Femur (tissue), 1 donor: ENCODE data around the gene ARFGAP3.

Experiments used
- DNase-seq: peaks from one replicate; pipeline ENCODE4 v3.0.0-alpha.2; 2017

The ARFGAP3 gene, protein sequence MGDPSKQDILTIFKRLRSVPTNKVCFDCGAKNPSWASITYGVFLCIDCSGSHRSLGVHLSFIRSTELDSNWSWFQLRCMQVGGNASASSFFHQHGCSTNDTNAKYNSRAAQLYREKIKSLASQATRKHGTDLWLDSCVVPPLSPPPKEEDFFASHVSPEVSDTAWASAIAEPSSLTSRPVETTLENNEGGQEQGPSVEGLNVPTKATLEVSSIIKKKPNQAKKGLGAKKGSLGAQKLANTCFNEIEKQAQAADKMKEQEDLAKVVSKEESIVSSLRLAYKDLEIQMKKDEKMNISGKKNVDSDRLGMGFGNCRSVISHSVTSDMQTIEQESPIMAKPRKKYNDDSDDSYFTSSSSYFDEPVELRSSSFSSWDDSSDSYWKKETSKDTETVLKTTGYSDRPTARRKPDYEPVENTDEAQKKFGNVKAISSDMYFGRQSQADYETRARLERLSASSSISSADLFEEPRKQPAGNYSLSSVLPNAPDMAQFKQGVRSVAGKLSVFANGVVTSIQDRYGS

DNA sequence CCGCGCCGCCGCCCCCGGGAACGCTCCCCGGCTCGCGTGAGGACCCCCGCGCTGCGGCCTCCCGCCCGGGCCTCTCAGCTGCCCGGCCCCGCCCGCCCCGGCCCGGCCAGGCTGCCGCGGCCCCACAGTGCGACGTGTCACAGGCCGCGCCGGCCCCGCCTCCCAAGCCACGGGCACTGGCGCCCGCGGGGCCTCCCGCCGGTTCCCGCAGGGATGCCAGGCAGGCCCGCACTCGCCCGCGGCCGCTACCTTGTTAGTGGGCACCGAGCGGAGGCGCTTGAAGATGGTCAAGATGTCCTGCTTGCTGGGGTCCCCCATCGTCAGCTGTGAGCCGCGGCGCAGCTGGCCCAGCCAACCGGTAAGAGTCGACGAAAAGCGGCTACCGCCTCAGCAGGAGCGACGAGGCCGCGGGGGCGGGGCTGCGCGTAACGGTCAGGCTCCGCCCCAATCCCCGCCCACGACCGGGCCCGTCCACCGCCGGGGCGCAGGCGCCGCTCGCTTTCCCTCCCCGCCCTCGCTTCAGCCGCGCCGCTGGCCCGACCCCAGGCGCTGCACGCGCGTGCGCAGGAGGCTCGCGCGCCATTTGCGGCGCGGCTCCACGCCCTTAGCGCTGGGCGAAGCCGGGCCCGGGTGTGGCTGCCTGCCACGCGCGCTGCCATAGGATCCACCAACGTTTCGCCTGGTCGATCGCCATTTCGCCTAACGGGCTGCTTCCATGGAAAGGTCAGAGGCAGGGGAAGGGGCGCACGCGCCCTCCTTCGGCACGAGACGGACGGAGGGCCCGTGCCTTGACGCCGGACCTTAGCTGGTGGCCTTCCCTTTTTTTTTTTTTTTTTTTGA lies at the start of gene ARFGAP3:
Gene ARFGAP3 (minus strand): TSS at position 409 of the 840 bp plus-strand sequence. CDS start 91 bp downstream, at position 318.
- peak; percentile 97 for DNase-seq

DNA sequence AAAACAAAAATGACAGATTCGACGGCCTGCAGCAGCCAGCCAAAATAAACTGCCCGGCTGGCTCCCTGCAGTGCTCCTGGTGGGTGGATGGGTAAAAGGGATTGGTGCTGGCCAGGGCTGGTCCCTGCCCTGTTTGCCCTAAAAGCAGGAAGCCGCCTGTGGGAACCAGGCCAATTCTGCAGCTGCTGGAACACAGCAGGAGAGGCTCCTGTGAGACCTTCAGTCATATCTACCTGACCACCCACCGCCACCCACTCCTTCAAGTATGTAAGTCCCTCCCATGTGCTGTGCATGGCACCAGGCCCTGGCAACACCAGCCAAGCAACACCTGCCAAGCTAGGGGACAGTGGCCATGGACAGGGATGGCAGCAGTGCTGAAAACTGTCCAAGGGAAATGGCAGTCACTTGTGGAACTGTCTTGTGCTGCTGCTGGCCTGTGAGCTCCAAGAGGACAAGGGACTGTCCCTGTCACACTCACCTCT lies 48.7 kb upstream of the ARFGAP3 start:
- DNase-seq: no peak

DNA sequence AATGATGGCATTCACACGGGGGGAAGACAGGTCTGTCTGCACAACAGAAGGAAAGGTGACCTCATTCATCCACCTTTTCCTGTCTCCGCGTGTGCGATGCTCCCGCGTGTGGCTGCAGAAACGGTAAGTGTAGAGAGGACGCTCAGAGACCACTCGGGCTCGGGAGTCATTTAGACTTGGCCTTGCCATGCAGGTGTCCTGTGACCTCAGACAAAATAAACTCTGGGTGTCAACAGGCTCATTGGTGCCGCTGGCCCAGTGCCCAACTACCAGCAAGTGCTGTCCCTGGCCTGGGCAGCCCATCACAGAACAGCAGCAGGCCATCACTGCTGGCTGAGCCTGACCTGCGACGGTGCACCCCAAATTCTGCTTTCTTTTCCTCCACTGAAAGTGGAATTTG lies 48.1 kb upstream of the ARFGAP3 start:
- no peak for DNase-seq

DNA sequence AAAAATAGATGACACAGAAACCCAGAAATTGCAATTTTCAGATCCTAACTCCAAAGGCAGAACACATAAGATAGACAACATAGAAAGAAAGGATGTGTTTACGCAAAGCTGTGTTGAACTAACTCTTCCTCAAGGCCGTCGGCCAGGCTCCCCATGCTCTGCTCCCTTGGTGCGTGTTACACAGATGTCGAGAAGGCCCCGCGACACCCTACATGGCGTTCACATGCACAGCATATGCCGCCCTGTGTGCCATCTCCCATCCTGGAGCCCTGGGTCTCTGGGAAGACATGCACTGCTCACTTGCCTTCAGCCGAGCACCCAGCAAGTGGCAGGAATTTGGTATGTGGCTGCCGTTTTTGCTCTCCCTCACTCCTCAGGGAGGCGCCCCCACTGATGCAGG lies 47.0 kb upstream of the ARFGAP3 start:
- DNase-seq: no peak

DNA sequence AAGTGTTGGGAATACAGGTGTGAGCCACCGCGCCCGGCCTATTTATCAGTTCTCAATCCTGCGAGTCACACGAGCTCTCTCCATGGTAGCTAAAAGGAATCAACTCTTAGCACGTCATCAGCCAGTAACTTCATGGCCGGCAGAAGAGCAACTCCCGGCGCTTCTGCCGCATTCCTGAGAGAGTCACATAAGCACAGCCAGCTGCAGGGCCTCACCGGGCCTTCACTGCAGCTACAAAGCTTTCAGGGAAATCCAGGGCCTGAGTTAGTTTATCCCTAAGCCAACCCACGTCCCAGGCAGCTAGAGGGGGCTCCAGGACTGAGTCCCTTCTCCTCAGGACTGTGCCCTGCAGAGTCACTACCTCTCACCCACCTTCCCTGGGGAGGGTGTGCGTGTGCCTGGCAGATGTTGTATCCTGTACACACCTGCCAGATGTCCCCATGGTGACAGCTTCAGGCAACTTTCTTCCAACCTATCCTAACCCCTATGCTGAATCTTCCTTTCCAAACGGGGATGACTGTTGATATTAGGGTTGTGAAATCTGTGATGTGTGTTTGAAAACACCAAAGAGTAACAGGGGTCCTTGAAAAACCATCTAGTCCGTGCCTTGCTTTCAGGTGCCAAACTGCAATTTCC lies 45.9 kb upstream of the ARFGAP3 start:
- peak; percentile 63 for DNase-seq

DNA sequence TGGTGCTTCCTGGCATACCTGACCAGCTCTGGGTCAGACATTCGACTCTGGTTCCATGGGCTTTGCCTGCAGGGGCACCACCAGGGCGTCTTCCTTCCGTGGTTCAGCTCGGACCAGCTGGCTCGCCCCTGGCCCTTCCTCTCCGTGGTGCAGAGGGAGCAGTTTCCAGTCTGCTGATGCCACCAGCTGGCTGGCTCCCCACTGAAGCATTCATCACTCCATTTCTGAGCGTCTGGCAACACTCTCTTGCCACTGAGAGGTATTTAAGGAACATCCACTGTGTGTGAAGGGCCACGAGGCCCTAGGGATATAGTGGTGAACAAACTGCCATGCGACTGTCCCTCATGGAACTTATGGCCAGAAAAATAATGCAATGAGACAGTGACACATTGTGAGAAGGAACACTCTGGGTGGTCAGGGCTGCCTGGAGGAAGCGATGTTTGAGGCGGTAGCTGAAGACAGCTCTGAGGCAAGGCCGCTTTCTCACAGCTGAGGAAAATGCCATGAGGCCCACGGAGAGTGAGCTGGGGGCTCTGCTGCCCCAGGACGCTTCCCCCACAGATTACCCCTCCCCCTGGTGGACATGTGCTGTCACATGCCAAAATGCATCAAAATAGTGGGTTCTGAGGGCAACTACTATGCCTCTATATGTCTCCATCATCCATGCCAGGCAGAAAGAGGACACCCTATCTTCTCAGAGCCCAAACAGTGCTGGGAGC lies 44.9 kb upstream of the ARFGAP3 start:
- peak; percentile 56 for DNase-seq

DNA sequence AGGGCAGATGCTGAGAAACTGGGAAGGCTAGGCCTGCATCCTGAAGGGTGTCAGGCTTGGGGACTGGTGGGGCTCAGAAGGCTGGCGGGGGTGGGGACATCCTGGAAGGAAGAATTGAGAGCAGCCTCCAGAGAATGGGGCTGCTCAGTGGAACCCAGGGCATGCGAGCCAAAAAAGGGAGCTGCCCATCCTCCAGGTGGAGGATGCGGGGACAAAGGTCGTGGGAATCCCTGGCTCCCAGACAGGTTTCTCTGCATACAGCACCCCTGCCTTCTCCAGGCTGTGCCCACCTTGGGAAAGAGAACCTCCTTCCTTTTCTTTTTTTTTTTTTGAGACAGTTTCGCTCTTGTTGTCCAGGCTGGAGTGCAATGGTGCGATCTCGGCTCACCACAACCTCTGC lies 40.9 kb upstream of the ARFGAP3 start:
- DNase-seq: no peak

DNA sequence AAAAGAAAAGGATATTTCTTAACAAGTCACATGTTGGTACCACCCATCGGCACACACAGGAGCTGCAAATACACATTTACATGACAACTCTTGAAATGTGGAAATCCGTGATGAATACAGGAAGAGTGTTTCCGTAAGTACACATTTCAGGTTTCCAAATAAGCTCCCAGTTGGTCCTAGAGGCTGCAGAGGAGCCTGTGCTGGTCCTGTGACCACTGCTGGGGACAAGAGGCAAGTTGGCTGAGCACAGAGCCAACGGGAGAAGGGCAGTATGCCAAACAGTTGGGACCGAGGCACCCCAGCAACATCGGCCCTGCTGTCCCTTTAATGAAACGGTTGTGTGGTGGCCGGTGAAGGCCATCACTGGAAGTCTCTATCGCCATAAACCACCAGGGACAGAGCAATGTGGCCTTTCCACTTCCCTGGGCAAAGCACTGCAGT lies 38.5 kb upstream of the ARFGAP3 start:
- DNase-seq: no peak

DNA sequence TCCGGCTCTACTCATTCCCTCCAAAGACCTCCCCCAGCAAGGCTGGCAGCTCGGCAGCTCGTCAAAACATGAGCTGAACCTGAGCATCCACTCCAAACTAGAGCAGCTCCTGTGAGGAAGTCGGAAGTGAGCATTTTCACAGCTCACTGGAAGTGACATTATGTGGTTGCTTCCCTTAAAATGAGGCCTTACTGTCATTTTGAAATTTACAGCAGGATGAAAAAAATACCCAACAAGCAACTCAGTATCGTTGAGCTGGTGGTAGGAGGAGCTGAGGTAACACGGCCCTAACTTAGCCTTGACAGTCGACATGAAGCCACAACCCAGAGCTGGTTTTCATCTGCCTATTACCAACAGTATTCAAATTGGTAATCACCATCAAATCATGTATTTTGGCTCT lies 38.0 kb upstream of the ARFGAP3 start:
- no peak for DNase-seq

DNA sequence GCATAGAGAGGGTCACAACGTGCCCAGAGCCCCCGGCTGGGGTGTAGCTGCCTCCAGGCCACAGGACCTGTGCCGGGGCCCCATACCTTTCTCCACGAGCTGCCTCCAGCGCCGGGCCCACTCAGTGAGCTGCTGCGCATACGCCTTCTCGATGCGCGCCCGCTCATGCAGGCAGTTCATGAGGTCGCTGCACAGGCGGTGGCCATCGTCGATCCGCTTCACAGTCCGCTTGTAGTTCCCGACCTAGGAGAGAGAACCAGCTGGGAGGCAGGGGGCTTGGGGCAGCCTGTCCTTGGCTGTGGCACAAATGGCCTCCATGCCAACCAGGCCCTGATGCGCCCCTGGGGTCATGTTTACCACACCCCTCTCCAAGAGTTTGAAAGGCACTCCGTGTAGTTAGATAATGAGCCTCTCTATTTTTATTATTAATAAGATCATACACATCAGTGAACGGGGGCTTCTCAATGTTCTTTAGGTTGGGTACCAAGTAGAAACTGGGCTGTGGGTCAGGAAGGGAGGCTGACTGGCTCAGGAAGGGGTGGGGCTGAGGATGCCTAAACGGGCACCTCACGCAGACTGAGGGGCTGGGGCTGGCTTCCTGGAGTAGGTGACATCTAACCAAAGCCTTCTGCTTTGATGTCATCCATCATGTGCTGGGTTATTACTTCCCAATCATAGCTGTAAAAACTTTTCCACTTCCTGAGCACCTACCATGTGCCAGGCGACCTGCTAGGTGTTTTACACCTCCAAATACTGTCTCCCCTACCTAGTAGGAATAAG lies 36.5 kb upstream of the ARFGAP3 start:
- no peak for DNase-seq

DNA sequence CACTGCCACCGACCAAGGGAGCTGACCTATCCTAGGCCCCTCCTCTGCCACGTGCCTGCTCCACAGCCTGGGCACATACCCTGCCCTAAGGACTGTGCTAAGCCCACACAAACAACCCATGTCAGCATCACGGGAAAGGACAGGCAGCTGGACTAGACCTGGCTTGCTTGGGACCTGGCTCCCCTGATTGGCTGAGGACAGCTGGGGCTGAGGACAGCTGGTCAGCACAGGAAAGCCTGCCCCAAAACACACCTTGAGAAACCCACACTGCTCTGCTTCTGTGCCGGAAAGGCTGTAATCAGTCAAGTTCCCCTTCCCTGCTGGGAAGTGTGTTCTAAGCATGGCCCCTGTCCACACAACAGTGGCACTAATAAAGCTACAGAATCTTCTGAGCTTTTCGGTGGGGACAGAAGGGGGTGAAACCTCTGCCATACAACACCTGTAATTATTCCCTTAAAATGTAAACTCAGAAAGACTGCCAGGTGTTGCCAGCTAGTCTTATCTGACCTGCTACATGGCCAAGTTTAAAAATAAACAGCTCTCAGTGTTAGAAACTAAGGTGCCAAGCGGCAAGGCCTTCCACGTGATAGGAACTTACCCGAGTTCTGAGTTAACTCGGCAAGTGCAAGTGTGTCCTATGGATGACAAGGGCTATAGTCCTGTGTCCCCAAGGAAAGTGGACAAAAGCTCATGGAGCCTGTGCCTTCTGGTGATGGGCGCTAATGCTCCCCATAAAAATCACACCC lies 35.7 kb upstream of the ARFGAP3 start:
- DNase-seq: no peak

DNA sequence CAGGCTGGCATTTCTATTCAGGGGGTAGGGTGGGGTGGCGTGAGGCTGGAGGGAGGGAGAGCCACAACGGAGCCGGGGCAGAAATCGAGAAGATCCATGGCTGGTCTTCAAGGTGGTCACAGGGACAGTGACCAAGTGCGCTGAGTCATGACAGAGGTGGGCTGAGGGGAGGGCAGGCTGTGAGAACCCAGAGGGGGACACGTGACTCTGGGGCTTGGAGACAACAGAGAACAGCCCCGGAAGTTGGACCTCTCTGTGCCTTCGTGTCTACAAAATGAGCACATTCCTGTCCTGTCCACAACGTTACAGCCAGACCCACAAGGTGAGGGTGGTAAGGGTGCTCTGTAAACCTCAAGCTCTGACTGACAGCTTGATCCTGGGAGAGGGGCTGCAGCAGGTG lies 35.1 kb upstream of the ARFGAP3 start:
- DNase-seq: no peak

DNA sequence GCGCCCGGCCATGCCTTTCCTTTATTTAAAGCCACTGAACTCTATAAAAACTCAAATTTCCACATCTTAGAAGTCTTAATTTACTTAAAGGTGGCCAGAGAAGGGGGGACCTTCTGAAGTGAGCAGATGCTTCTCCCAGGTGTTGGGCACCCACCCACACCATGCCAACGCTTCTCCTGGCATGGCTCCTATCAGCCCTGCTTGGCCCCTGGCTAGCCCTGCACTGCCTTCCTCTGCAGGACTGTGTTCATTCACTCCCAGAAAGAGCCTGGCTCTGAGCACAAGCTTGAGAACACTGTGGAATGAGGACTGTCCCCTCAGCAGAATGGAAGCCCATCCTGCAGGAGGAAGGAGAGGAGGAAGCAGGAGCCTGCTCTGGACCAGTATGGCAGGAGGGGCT lies 34.6 kb upstream of the ARFGAP3 start:
- no peak for DNase-seq

DNA sequence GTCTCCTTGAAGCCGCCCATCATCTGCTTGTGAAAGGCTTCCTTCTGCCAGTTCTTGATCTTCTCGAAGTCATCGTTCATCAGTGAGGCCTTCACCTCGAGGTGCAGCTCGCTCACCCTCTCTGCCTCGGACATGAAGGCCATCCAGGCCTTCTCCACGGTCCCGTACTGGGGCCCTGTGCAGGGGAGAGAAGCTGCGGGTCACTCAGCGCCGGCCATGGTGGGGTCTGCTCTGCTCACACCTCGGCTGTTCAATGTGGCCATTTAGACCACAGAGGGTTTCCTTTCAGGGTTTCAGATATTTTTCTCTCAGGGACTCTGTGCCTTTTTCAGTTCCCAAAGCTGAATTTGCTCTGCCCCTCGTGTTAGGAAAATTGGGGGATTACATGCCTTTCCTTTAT lies 33.9 kb upstream of the ARFGAP3 start:
- no peak for DNase-seq

DNA sequence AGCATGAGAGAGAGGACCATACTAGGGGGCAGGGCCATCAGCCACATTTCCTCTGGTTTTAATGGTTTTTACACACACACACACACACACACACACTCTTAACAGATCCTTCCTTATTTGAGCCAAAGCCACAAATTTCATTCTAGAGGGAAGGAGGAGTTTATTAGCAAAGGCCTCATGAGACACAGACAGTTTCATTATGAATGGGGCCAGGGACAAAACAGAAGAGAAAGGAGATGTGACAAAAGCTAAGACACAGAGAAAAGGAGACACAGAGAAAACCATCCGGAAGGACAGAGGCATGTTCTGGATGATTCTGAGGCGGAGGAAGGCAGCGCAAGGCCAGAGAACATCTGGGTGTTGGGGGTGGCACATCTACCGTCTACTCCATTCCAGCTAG lies 32.2 kb upstream of the ARFGAP3 start:
- DNase-seq: no peak

DNA sequence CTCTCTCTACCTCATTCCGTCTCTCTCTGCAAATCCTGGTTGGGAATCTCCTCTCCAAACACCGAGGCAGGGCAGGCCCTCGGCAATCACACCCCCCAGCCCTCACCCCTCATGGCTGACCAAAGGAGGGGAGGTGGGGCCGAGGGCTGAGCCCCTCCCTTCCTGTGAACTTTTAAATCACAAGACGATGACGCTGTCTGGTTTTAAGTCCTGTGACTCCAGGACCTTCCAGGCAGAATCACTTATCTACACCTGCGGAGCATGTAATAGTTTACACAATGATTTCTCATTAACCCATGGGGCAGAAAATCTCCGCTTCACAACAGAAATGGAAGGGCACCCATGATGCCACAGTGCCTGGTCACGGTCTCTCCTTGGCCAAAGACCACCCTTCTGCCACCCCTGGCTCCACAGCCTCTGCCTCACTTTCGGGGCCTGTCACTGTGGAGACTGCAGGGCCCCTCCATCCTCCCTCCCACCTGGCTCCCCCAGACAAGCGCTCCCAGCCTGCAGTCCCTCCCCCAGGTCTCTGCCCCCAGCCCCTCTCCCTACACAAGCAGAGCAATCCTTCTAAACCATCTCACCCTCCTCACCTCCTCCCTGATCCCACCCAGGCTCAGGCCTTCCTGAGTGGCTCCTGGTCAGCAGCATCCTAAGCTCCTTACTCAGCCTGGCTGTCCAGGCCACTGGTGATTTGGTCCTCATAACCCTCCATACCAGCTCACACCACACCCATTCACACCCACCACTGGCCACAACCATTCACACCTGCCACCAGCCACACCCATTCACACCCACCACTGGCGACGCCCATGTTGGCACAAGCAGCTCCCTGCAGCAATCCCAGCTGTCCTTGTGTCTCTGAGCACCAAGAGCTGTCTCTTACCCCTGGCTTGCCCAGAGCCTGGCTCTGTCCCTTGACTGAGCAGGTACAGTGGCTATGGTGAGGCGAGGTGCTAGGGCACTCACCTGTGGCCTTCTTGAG lies 30.7 kb upstream of the ARFGAP3 start:
- DNase-seq: no peak

DNA sequence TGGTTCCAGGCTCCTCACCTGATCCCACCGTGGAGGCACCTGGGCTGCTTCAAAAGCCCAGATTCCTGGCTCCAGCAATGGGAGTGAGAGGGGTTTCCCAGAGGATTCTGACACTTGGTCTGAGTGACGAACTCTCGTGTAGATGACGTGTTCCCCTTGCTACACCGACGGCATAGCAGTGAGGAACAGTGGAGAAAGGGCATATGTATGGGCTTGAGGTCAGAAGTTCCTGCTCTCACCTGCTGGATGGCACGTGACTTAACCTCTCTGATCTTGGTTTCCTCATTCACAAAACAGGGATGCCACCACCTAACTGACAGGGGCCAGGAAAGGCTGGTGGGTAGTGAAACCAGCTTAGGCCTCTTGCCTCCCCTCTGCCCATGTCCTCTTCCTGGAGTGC lies 30.0 kb upstream of the ARFGAP3 start:
- no peak for DNase-seq

DNA sequence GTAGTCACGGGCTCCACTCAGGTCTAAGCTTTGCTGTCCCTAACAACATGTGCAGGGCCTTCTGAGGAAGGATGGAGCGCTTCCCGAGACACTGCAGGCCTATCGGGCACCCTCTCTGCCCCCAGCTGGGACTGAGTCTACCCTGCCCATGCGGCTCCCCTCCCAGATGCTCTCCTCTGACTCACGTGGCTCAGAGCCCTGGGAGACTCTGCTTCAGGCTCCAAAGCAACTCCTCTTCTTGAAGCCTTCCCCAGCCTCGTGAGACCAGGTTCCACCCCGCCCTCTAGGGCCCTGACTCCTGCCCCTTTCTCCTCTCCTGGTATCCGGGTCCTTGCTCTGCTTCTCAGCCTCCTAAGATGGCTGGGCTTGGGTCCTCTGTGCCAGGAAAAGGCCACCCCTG lies 28.4 kb upstream of the ARFGAP3 start:
- DNase-seq: no peak

DNA sequence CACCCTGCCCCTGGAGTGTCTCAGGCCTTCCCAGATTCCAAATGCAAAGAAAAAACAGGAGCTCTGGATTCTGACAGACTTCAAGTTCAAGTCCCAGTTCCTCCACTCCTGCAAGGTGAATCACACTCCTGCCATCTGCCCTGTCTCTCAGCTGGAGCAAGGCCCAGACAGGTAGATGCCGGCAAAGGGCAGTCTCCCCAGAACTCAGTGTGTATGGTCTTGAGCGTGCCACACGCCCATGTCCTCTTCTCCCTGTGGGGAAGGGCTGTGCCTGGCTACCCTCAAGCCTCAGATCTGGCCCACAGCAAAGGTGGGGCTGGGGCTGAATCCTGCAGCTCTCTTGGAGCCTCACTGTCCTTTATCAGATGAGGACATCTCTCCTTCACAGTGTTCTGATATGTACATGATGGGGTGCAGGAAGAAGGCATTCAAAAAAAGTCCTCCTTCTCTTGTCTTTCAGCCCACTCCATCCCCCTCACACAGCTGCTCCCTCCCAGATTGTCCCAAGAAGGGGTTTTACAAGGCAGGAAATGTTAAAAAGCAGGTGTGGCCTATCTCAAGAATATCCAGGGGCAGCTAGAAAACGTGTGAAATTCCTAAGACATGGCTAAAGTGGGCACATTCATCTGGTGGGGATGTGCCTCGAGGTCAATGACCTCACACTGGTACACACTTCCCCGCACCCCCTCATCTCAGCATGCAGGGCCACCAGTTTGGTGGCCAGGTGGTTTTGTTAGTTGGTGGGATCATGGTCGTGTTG lies 27.7 kb upstream of the ARFGAP3 start:
- no peak for DNase-seq
